ENCODE results near the gene EFNB1.

Gene EFNB1

GRCh38 chrX:68835468-68835867, 6.6 kb downstream of the EFNB1 start:
- no peak overlapping the region for H3K9ac ChIP-seq
- no peaks in the 10 kb centered on the region for H3K27me3 ChIP-seq (ENCODE audit: insufficient read depth, low read depth)
- H3K4me2 ChIP-seq, result no peak overlapping the region
- H4K20me1 ChIP-seq (ENCODE audit: insufficient read depth), result no peaks in the 10 kb centered on the region
- H3K27ac ChIP-seq, result no peak overlapping the region
- no peak overlapping the region for H2AFZ ChIP-seq (ENCODE audit: low read depth)
- H3K79me2 ChIP-seq (ENCODE audit: insufficient read depth, low read depth), result no peaks in the 10 kb centered on the region
- no peak overlapping the region for H3K4me3 ChIP-seq (IDR thresholded peaks at IDR 0.05; ENCODE audit: insufficient read depth, low read depth, low read length)
- no peaks in the 10 kb centered on the region for H3K36me3 ChIP-seq (ENCODE audit: insufficient read depth)
- no peaks in the 10 kb centered on the region for H3K4me1 ChIP-seq (ENCODE audit: low read depth, poor library complexity, severe bottlenecking)
- no peak for TF ChIP-seq CTCF (conservative IDR thresholded peaks at IDR 0.05; ENCODE audit: low read depth, low read length)

DNA sequence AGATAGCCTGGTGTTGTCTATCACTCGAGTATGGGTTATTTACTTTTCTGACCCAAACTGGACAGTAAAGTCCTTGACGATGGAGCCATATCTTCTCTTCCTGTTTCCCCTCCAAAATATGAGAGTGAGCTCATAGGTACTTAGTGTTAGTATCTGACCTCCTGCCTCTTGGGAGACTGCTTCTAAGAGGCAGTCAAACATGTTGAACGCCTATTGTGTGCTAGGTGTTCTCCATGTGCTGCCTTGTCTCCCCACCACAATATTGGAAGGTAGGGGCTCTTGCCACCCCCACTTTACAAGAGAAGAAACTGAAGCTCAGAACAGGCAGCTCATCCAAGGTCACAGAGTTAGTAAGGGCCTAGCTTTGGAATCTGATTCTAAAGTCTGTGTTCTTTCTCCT, 8.3 kb downstream of the EFNB1 start:
- Histone ChIP-seq H3K36me3 (ENCODE audit: insufficient read depth) (no peaks in the 10 kb centered on the region), H3K27me3 (ENCODE audit: insufficient read depth, low read depth) (no peaks in the 10 kb centered on the region), H3K4me1 (ENCODE audit: low read depth, poor library complexity, severe bottlenecking) (no peaks in the 10 kb centered on the region), H2AFZ (ENCODE audit: low read depth) (no peak overlapping the region), H3K4me2 (no peak overlapping the region), H3K79me2 (ENCODE audit: insufficient read depth, low read depth) (no peaks in the 10 kb centered on the region), H4K20me1 (ENCODE audit: insufficient read depth) (no peaks in the 10 kb centered on the region), H3K27ac (no peak overlapping the region), H3K9ac (no peak overlapping the region), H3K4me3 (IDR thresholded peaks at IDR 0.05; ENCODE audit: insufficient read depth, low read depth, low read length) (no peak overlapping the region)
- TF ChIP-seq CTCF (conservative IDR thresholded peaks at IDR 0.05; ENCODE audit: low read depth, low read length), result no peak

DNA sequence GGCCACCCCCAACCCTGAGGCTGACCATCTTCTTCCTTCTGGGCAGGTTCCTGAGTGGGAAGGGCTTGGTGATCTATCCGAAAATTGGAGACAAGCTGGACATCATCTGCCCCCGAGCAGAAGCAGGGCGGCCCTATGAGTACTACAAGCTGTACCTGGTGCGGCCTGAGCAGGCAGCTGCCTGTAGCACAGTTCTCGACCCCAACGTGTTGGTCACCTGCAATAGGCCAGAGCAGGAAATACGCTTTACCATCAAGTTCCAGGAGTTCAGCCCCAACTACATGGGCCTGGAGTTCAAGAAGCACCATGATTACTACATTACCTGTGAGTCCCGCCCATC, 9.7 kb downstream of the EFNB1 start:
- no peak overlapping the region for H3K4me3 ChIP-seq (IDR thresholded peaks at IDR 0.05; ENCODE audit: insufficient read depth, low read depth, low read length)
- H3K27ac ChIP-seq, result no peak overlapping the region
- no peaks in the 10 kb centered on the region for H4K20me1 ChIP-seq (ENCODE audit: insufficient read depth)
- no peaks in the 10 kb centered on the region for H3K36me3 ChIP-seq (ENCODE audit: insufficient read depth)
- no peaks in the 10 kb centered on the region for H3K4me1 ChIP-seq (ENCODE audit: low read depth, poor library complexity, severe bottlenecking)
- no peaks in the 10 kb centered on the region for H3K27me3 ChIP-seq (ENCODE audit: insufficient read depth, low read depth)
- no peaks in the 10 kb centered on the region for H3K79me2 ChIP-seq (ENCODE audit: insufficient read depth, low read depth)
- no peak overlapping the region for H3K4me2 ChIP-seq
- no peak overlapping the region for H2AFZ ChIP-seq (ENCODE audit: low read depth)
- no peak for TF ChIP-seq CTCF (conservative IDR thresholded peaks at IDR 0.05; ENCODE audit: low read depth, low read length)
- no peak overlapping the region for H3K9ac ChIP-seq

- H3K4me3 ChIP-seq (IDR thresholded peaks at IDR 0.05; ENCODE audit: insufficient read depth, low read depth, low read length), result no peak overlapping the region
- H3K9ac ChIP-seq, result no peak overlapping the region
- H3K4me1 ChIP-seq (ENCODE audit: low read depth, poor library complexity, severe bottlenecking), result no peaks in the 10 kb centered on the region
- H3K36me3 ChIP-seq (ENCODE audit: insufficient read depth), result no peaks in the 10 kb centered on the region
- H3K4me2 ChIP-seq, result no peak overlapping the region
- no peak for TF ChIP-seq CTCF (conservative IDR thresholded peaks at IDR 0.05; ENCODE audit: low read depth, low read length)
- H3K79me2 ChIP-seq (ENCODE audit: insufficient read depth, low read depth), result no peaks in the 10 kb centered on the region
- H3K27me3 ChIP-seq (ENCODE audit: insufficient read depth, low read depth), result no peaks in the 10 kb centered on the region
- no peak overlapping the region for H3K27ac ChIP-seq
- H2AFZ ChIP-seq (ENCODE audit: low read depth), result no peak overlapping the region
- H4K20me1 ChIP-seq (ENCODE audit: insufficient read depth), result no peaks in the 10 kb centered on the region
Observed at GRCh38 chrX:68839771-68840170, 10.9 kb downstream of the EFNB1 start.

DNA sequence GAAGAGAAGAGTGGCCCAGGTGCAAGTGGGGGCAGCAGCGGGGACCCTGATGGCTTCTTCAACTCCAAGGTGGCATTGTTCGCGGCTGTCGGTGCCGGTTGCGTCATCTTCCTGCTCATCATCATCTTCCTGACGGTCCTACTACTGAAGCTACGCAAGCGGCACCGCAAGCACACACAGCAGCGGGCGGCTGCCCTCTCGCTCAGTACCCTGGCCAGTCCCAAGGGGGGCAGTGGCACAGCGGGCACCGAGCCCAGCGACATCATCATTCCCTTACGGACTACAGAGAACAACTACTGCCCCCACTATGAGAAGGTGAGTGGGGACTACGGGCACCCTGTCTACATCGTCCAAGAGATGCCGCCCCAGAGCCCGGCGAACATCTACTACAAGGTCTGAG, 11.4 kb downstream of the EFNB1 start:
- H3K27me3 ChIP-seq (ENCODE audit: insufficient read depth, low read depth), result no peaks in the 10 kb centered on the region
- H3K27ac ChIP-seq, result no peak overlapping the region
- no peaks in the 10 kb centered on the region for H3K36me3 ChIP-seq (ENCODE audit: insufficient read depth)
- TF ChIP-seq CTCF (conservative IDR thresholded peaks at IDR 0.05; ENCODE audit: low read depth, low read length), result no peak
- H3K4me1 ChIP-seq (ENCODE audit: low read depth, poor library complexity, severe bottlenecking), result no peaks in the 10 kb centered on the region
- H3K4me2 ChIP-seq, result no peak overlapping the region
- H3K4me3 ChIP-seq (IDR thresholded peaks at IDR 0.05; ENCODE audit: insufficient read depth, low read depth, low read length), result no peak overlapping the region
- H3K79me2 ChIP-seq (ENCODE audit: insufficient read depth, low read depth), result no peaks in the 10 kb centered on the region
- H3K9ac ChIP-seq, result no peak overlapping the region
- no peaks in the 10 kb centered on the region for H4K20me1 ChIP-seq (ENCODE audit: insufficient read depth)
- no peak overlapping the region for H2AFZ ChIP-seq (ENCODE audit: low read depth)

Measured in KMS-11 (cell line).